Anterior cingulate cortex (tissue), 58 donors: ENCODE measurements around the gene PDE11A.

Source experiments
- DNase-seq, 58 donors: peaks; one replicate each; lab custom pipeline; 2025; lab: John Stamatoyannopoulos, UW

Gene PDE11A

GRCh38 chr2:177617849-177618248, 454.7 kb downstream of the PDE11A start:
- DNase-seq = no peak

GRCh38 chr2:177616731-177617130, 455.8 kb downstream of the PDE11A start:
- DNase-seq = no peak

- DNase-seq = no peak
Measured at GRCh38 chr2:177616066-177616465, 456.5 kb downstream of the PDE11A start.

GRCh38 chr2:177612659-177613058, 459.9 kb downstream of the PDE11A start:
- DNase-seq = no peak

- no peak for DNase-seq
Measured at GRCh38 chr2:177611310-177611886, 461.2 kb downstream of the PDE11A start.

GRCh38 chr2:177610813-177611212, 461.8 kb downstream of the PDE11A start:
- no peak for DNase-seq

- DNase-seq = no peak
Measured at GRCh38 chr2:177606636-177607035, 465.9 kb downstream of the PDE11A start.

- peak in 11 of 58 donors; percentile 6 to 33 (median 17) for DNase-seq
Measured at GRCh38 chr2:177604271-177605065, 468.1 kb downstream of the PDE11A start.

GRCh38 chr2:177603768-177604167, 468.8 kb downstream of the PDE11A start:
- DNase-seq = no peak

- no peak for DNase-seq
Measured at GRCh38 chr2:177603181-177603580, 469.4 kb downstream of the PDE11A start.

- DNase-seq = no peak
Measured at GRCh38 chr2:177602611-177603164, 469.9 kb downstream of the PDE11A start.

GRCh38 chr2:177600917-177601316, 471.7 kb downstream of the PDE11A start:
- DNase-seq = no peak

- DNase-seq = no peak
Measured at GRCh38 chr2:177599956-177600355, 472.6 kb downstream of the PDE11A start.

- DNase-seq = peak in 6 of 58 donors; percentile 6 to 34 (median 14)
Measured at GRCh38 chr2:177599139-177599688, 473.4 kb downstream of the PDE11A start.

GRCh38 chr2:177598326-177599138, 474.0 kb downstream of the PDE11A start:
- peak in 29 of 58 donors; percentile 2 to 73 (median 23) for DNase-seq

GRCh38 chr2:177597759-177598158, 474.8 kb downstream of the PDE11A start:
- no peak for DNase-seq

- no peak for DNase-seq
Measured at GRCh38 chr2:177596866-177597265, 475.7 kb downstream of the PDE11A start.

- DNase-seq = peak in 11 of 58 donors; percentile 1 to 34 (median 13)
Measured at GRCh38 chr2:177595126-177595845, 477.3 kb downstream of the PDE11A start.

GRCh38 chr2:177593402-177593801, 479.2 kb downstream of the PDE11A start:
- no peak for DNase-seq

- DNase-seq = no peak
Measured at GRCh38 chr2:177592945-177593344, 479.6 kb downstream of the PDE11A start.
